ENCODE measurements around the gene JMJD6.

The JMJD6 gene

GRCh38 chr17:76685846-76686245 lies 40.6 kb downstream of the JMJD6 start:
- Histone ChIP-seq H3K27me3 (ENCODE audit: insufficient read depth, low read length, poor library complexity, severe bottlenecking) (no peaks in the 10 kb centered on the region), H3K9me3 (ENCODE audit: insufficient read depth, low read depth, low read length) (no peaks in the 10 kb centered on the region), H4K20me1 (ENCODE audit: insufficient read depth, low read length, poor library complexity, severe bottlenecking) (no peaks in the 10 kb centered on the region), H3K79me2 (ENCODE audit: insufficient read depth, low read length) (no peaks in the 10 kb centered on the region), H3K36me3 (ENCODE audit: insufficient read depth, low read length) (no peaks in the 10 kb centered on the region), H2AFZ (ENCODE audit: low read length) (no peak overlapping the region), H3K9me2 (replicated peaks; ENCODE audit: low read depth, low read length) (no peaks in the 10 kb centered on the region), H3K9ac (ENCODE audit: low read depth, low read length, poor library complexity, severe bottlenecking) (no peak overlapping the region), H3K4me1 (ENCODE audit: insufficient read depth, low read length, poor library complexity, severe bottlenecking) (peaks cover 27% of the 10 kb centered on the region), H3F3A (ENCODE audit: low read depth) (no peaks in the 10 kb centered on the region), H3K4me3 (ENCODE audit: low read length, poor library complexity, severe bottlenecking) (no peak overlapping the region), H3K4me2 (ENCODE audit: low read depth, low read length, poor library complexity, severe bottlenecking) (no peak overlapping the region)
- no peak for TF ChIP-seq CTCF (conservative IDR thresholded peaks at IDR 0.05; ENCODE audit: low read length)
- no peak for TF ChIP-seq EZH2phosphoT487 (IDR thresholded peaks at IDR 0.05; ENCODE audit: borderline replicate concordance)

GRCh38 chr17:76685366-76685765 lies 41.0 kb downstream of the JMJD6 start:
- Histone ChIP-seq H3K36me3 (ENCODE audit: insufficient read depth, low read length) (no peaks in the 10 kb centered on the region), H3K9me3 (ENCODE audit: insufficient read depth, low read depth, low read length) (no peaks in the 10 kb centered on the region), H3K27me3 (ENCODE audit: insufficient read depth, low read length, poor library complexity, severe bottlenecking) (no peaks in the 10 kb centered on the region), H3F3A (ENCODE audit: low read depth) (no peaks in the 10 kb centered on the region), H3K4me2 (ENCODE audit: low read depth, low read length, poor library complexity, severe bottlenecking) (no peak overlapping the region), H3K9ac (ENCODE audit: low read depth, low read length, poor library complexity, severe bottlenecking) (no peak overlapping the region), H3K9me2 (replicated peaks; ENCODE audit: low read depth, low read length) (no peaks in the 10 kb centered on the region), H3K79me2 (ENCODE audit: insufficient read depth, low read length) (no peaks in the 10 kb centered on the region), H3K4me3 (ENCODE audit: low read length, poor library complexity, severe bottlenecking) (no peak overlapping the region), H3K4me1 (ENCODE audit: insufficient read depth, low read length, poor library complexity, severe bottlenecking) (peaks cover 28% of the 10 kb centered on the region), H2AFZ (ENCODE audit: low read length) (no peak overlapping the region), H4K20me1 (ENCODE audit: insufficient read depth, low read length, poor library complexity, severe bottlenecking) (no peaks in the 10 kb centered on the region)
- TF ChIP-seq CTCF (conservative IDR thresholded peaks at IDR 0.05; ENCODE audit: low read length) (no peak), EZH2phosphoT487 (IDR thresholded peaks at IDR 0.05; ENCODE audit: borderline replicate concordance) (no peak)

GRCh38 chr17:76684756-76685155 lies 41.6 kb downstream of the JMJD6 start:
- no peak overlapping the region for H3K9ac ChIP-seq (ENCODE audit: low read depth, low read length, poor library complexity, severe bottlenecking)
- no peaks in the 10 kb centered on the region for H3K9me3 ChIP-seq (ENCODE audit: insufficient read depth, low read depth, low read length)
- no peaks in the 10 kb centered on the region for H3K79me2 ChIP-seq (ENCODE audit: insufficient read depth, low read length)
- TF ChIP-seq EZH2phosphoT487 (IDR thresholded peaks at IDR 0.05; ENCODE audit: borderline replicate concordance) (no peak), CTCF (conservative IDR thresholded peaks at IDR 0.05; ENCODE audit: low read length) (no peak)
- no peaks in the 10 kb centered on the region for H3K9me2 ChIP-seq (replicated peaks; ENCODE audit: low read depth, low read length)
- no peaks in the 10 kb centered on the region for H4K20me1 ChIP-seq (ENCODE audit: insufficient read depth, low read length, poor library complexity, severe bottlenecking)
- H3K36me3 ChIP-seq (ENCODE audit: insufficient read depth, low read length): no peaks in the 10 kb centered on the region
- no peaks in the 10 kb centered on the region for H3K27me3 ChIP-seq (ENCODE audit: insufficient read depth, low read length, poor library complexity, severe bottlenecking)
- H3F3A ChIP-seq (ENCODE audit: low read depth): no peaks in the 10 kb centered on the region
- no peak overlapping the region for H3K4me3 ChIP-seq (ENCODE audit: low read length, poor library complexity, severe bottlenecking)
- H3K4me1 ChIP-seq (ENCODE audit: insufficient read depth, low read length, poor library complexity, severe bottlenecking): peaks cover 28% of the 10 kb centered on the region
- H3K4me2 ChIP-seq (ENCODE audit: low read depth, low read length, poor library complexity, severe bottlenecking): no peak overlapping the region
- no peak overlapping the region for H2AFZ ChIP-seq (ENCODE audit: low read length)

Measured in Loucy (cell line).